ENCODE measurements around the gene CXCL11.
"Not testable (repeated sequence)": the region's sequence is repeated elsewhere in the genome, so short reads cannot be mapped to it uniquely, and the experiment has no call there.

CXCL11 gene

GRCh38 chr4:76003035-76003434 is 32.8 kb downstream of the CXCL11 start:
- no peaks in the 10 kb centered on the region for H3K79me2 ChIP-seq (ENCODE audit: control insufficient read depth, low read length)
- H3K9me2 ChIP-seq (replicated peaks; ENCODE audit: control insufficient read depth, low read length) = no peaks in the 10 kb centered on the region
- no peaks in the 10 kb centered on the region for H3K4me1 ChIP-seq (ENCODE audit: control insufficient read depth, low read length)
- H3K4me3 ChIP-seq (ENCODE audit: low read length) = no peak overlapping the region
- no peaks in the 10 kb centered on the region for H3K36me3 ChIP-seq (ENCODE audit: control insufficient read depth, low read length)
- H3K27me3 ChIP-seq (ENCODE audit: control insufficient read depth, low read length) = peaks cover 28% of the 10 kb centered on the region
- no peaks in the 10 kb centered on the region for H4K20me1 ChIP-seq (ENCODE audit: control insufficient read depth, insufficient read depth, low read depth, low read length)
- no peak for TF ChIP-seq CTCF (IDR thresholded peaks at IDR 0.05; ENCODE audit: low read depth, low read length, poor library complexity, severe bottlenecking)
- TF ChIP-seq EZH2phosphoT487 (IDR thresholded peaks at IDR 0.05; ENCODE audit: borderline replicate concordance, low read length) = no peak
- H3K4me2 ChIP-seq (ENCODE audit: low read length) = no peak overlapping the region
- H3K9me3 ChIP-seq (ENCODE audit: control insufficient read depth, insufficient read depth, low read length) = no peaks in the 10 kb centered on the region
- H3K27ac ChIP-seq (ENCODE audit: low read depth, low read length) = no peak overlapping the region
- H3F3A ChIP-seq (ENCODE audit: control insufficient read depth, insufficient read depth) = no peaks in the 10 kb centered on the region

- no peaks in the 10 kb centered on the region for H3K36me3 ChIP-seq (ENCODE audit: control insufficient read depth, low read length)
- H4K20me1 ChIP-seq (ENCODE audit: control insufficient read depth, insufficient read depth, low read depth, low read length) = no peaks in the 10 kb centered on the region
- H3K9me2 ChIP-seq (replicated peaks; ENCODE audit: control insufficient read depth, low read length) = no peaks in the 10 kb centered on the region
- H3K4me1 ChIP-seq (ENCODE audit: control insufficient read depth, low read length) = no peaks in the 10 kb centered on the region
- H3K4me2 ChIP-seq (ENCODE audit: low read length) = no peak overlapping the region
- H3K79me2 ChIP-seq (ENCODE audit: control insufficient read depth, low read length) = no peaks in the 10 kb centered on the region
- no peaks in the 10 kb centered on the region for H3F3A ChIP-seq (ENCODE audit: control insufficient read depth, insufficient read depth)
- H3K27ac ChIP-seq (ENCODE audit: low read depth, low read length) = no peak overlapping the region
- TF ChIP-seq CTCF (IDR thresholded peaks at IDR 0.05; ENCODE audit: low read depth, low read length, poor library complexity, severe bottlenecking) (no peak), EZH2phosphoT487 (IDR thresholded peaks at IDR 0.05; ENCODE audit: borderline replicate concordance, low read length) (no peak)
- no peaks in the 10 kb centered on the region for H3K9me3 ChIP-seq (ENCODE audit: control insufficient read depth, insufficient read depth, low read length)
- H3K27me3 ChIP-seq (ENCODE audit: control insufficient read depth, low read length) = peaks cover 25% of the 10 kb centered on the region
- no peak overlapping the region for H3K4me3 ChIP-seq (ENCODE audit: low read length)
Observed at GRCh38 chr4:76002176-76002575, 33.7 kb downstream of the CXCL11 start.

- H3K79me2 ChIP-seq (ENCODE audit: control insufficient read depth, low read length) = no peaks in the 10 kb centered on the region
- H4K20me1 ChIP-seq (ENCODE audit: control insufficient read depth, insufficient read depth, low read depth, low read length) = no peaks in the 10 kb centered on the region
- H3K9me3 ChIP-seq (ENCODE audit: control insufficient read depth, insufficient read depth, low read length) = no peaks in the 10 kb centered on the region
- H3K4me2 ChIP-seq (ENCODE audit: low read length) = no peak overlapping the region
- H3K27me3 ChIP-seq (ENCODE audit: control insufficient read depth, low read length) = peaks cover 23% of the 10 kb centered on the region
- no peak overlapping the region for H3K4me3 ChIP-seq (ENCODE audit: low read length)
- H3F3A ChIP-seq (ENCODE audit: control insufficient read depth, insufficient read depth) = no peaks in the 10 kb centered on the region
- H3K36me3 ChIP-seq (ENCODE audit: control insufficient read depth, low read length) = no peaks in the 10 kb centered on the region
- H3K9me2 ChIP-seq (replicated peaks; ENCODE audit: control insufficient read depth, low read length) = no peaks in the 10 kb centered on the region
- H3K27ac ChIP-seq (ENCODE audit: low read depth, low read length) = no peak overlapping the region
- TF ChIP-seq CTCF (IDR thresholded peaks at IDR 0.05; ENCODE audit: low read depth, low read length, poor library complexity, severe bottlenecking) (no peak), EZH2phosphoT487 (IDR thresholded peaks at IDR 0.05; ENCODE audit: borderline replicate concordance, low read length) (no peak)
- no peaks in the 10 kb centered on the region for H3K4me1 ChIP-seq (ENCODE audit: control insufficient read depth, low read length)
Observed at GRCh38 chr4:76001700-76002099, 34.2 kb downstream of the CXCL11 start.

GRCh38 chr4:76000279-76000678 is 35.6 kb downstream of the CXCL11 start:
- Histone ChIP-seq H3K27me3 (ENCODE audit: control insufficient read depth, low read length) (peaks cover 18% of the 10 kb centered on the region), H3K36me3 (ENCODE audit: control insufficient read depth, low read length) (no peaks in the 10 kb centered on the region), H3K4me2 (ENCODE audit: low read length) (no peak overlapping the region), H3K27ac (ENCODE audit: low read depth, low read length) (no peak overlapping the region), H3K9me3 (ENCODE audit: control insufficient read depth, insufficient read depth, low read length) (no peaks in the 10 kb centered on the region), H3K4me1 (ENCODE audit: control insufficient read depth, low read length) (no peaks in the 10 kb centered on the region), H3K4me3 (ENCODE audit: low read length) (no peak overlapping the region), H3K79me2 (ENCODE audit: control insufficient read depth, low read length) (no peaks in the 10 kb centered on the region), H4K20me1 (ENCODE audit: control insufficient read depth, insufficient read depth, low read depth, low read length) (no peaks in the 10 kb centered on the region), H3F3A (ENCODE audit: control insufficient read depth, insufficient read depth) (no peaks in the 10 kb centered on the region), H3K9me2 (replicated peaks; ENCODE audit: control insufficient read depth, low read length) (no peaks in the 10 kb centered on the region)
- no peak for TF ChIP-seq EZH2phosphoT487 (IDR thresholded peaks at IDR 0.05; ENCODE audit: borderline replicate concordance, low read length)
- no peak for TF ChIP-seq CTCF (IDR thresholded peaks at IDR 0.05; ENCODE audit: low read depth, low read length, poor library complexity, severe bottlenecking)

GRCh38 chr4:75998525-75999147 is 37.2 kb downstream of the CXCL11 start:
- H3K79me2 ChIP-seq (ENCODE audit: control insufficient read depth, low read length); H3K9me2 ChIP-seq (replicated peaks; ENCODE audit: control insufficient read depth, low read length); H3K4me3 ChIP-seq (ENCODE audit: low read length); H4K20me1 ChIP-seq (ENCODE audit: control insufficient read depth, insufficient read depth, low read depth, low read length); H3K9me3 ChIP-seq (ENCODE audit: control insufficient read depth, insufficient read depth, low read length); H3K27ac ChIP-seq (ENCODE audit: low read depth, low read length); H3K4me2 ChIP-seq (ENCODE audit: low read length); H3K36me3 ChIP-seq (ENCODE audit: control insufficient read depth, low read length); H3F3A ChIP-seq (ENCODE audit: control insufficient read depth, insufficient read depth); H3K4me1 ChIP-seq (ENCODE audit: control insufficient read depth, low read length): not testable (repeated sequence)
- peaks cover 15% of the 10 kb centered on the region for H3K27me3 ChIP-seq (ENCODE audit: control insufficient read depth, low read length)
